Naive thymus-derived CD4-positive, alpha-beta T cell (primary cell): ENCODE data around the gene FBXL16. TPM values are rescaled to one million over a fixed set of nuclear protein-coding genes. Genes with fewer than 3 reads are reported as not detected.

Experiments used
- ATAC-seq: fragments of 150-1000 bp; cut with Tn5 transposase; 2 replicates; pipeline ENCODE4 v1.10.0; 2021; ENCODE audit warnings: mild to moderate bottlenecking, moderate library complexity
- CTCF ChIA-PET: fragments of 350-600 bp; sonication (Branson Sonifier 250); formaldehyde crosslinking; loops from one replicate; lab custom pipeline; 2021; ENCODE audit warnings: antibody characterized with exemption; lab: Charles Lee
- POLR2A ChIA-PET: fragments of 350-600 bp; sonication (Branson Sonifier 250); formaldehyde crosslinking; loops from one replicate; lab custom pipeline; 2021; ENCODE audit warnings: antibody characterized with exemption, inconsistent platforms; lab: Charles Lee
- DNase-seq, 9 donors: peaks; one replicate each; pipeline versions ENCODE4 v3.0.0 to v3.0.0-alpha.2; 2020 to 2022; ENCODE audit warnings: mixed read lengths in 1 of 9
- H3K27ac ChIP-seq: one replicate; pipeline ENCODE4 v1.7.0; 2013; ENCODE audit warnings: mild to moderate bottlenecking, low read depth, low read length, moderate library complexity
- H3K27me3 ChIP-seq, 2 donors: one replicate each; pipeline ENCODE4 v1.7.0; 2013; ENCODE audit warnings: low read length in 2 of 2, mild to moderate bottlenecking in 2 of 2, moderate library complexity in 2 of 2; ENCODE audit not compliant: control insufficient read depth in 2 of 2, insufficient read depth in 2 of 2
- H3K36me3 ChIP-seq, 3 experiments: 1 replicate in 2 of 3; 2 replicates in 1 of 3; pipeline ENCODE4 v1.7.0; 2013; ENCODE audit warnings: low read length in 3 of 3, mild to moderate bottlenecking in 3 of 3, moderate library complexity in 1 of 3; ENCODE audit not compliant: insufficient read depth in 3 of 3, control insufficient read depth in 2 of 3
- H3K4me1 ChIP-seq, 2 donors: one replicate each; pipeline ENCODE4 v1.7.0; 2013; ENCODE audit warnings: low read length in 2 of 2, mild to moderate bottlenecking in 2 of 2, moderate library complexity in 1 of 2; ENCODE audit not compliant: control insufficient read depth in 2 of 2, insufficient read depth in 2 of 2
- H3K4me3 ChIP-seq: 2 replicates; pipeline ENCODE4 v1.7.0; 2013; ENCODE audit warnings: mild to moderate bottlenecking, low read length
- H3K9me3 ChIP-seq, 3 experiments: 1 replicate in 2 of 3; 2 replicates in 1 of 3; pipeline ENCODE4 v1.7.0; 2013; ENCODE audit warnings: low read length in 3 of 3; ENCODE audit not compliant: control insufficient read depth in 2 of 3
- H3K27ac Mint-ChIP-seq, 9 donors: one replicate each; pipeline ENCODE4 v1.8.0; 2020 to 2022; ENCODE audit warnings: mixed read lengths in 9 of 9, mild to moderate bottlenecking in 8 of 9, moderate library complexity in 5 of 9, inconsistent platforms in 2 of 9
- H3K27me3 Mint-ChIP-seq, 5 donors: one replicate each; pipeline ENCODE4 v1.8.0; 2021 to 2022; ENCODE audit warnings: mixed read lengths in 5 of 5, mild to moderate bottlenecking in 1 of 5
- H3K36me3 Mint-ChIP-seq, 5 donors: one replicate each; pipeline ENCODE4 v1.8.0; 2020 to 2022; ENCODE audit warnings: mixed read lengths in 5 of 5, mild to moderate bottlenecking in 3 of 5, inconsistent platforms in 1 of 5
- H3K4me1 Mint-ChIP-seq, 7 donors: one replicate each; pipeline ENCODE4 v1.8.0; 2020 to 2022; ENCODE audit warnings: mixed read lengths in 7 of 7, mild to moderate bottlenecking in 3 of 7, inconsistent platforms in 1 of 7
- H3K4me3 Mint-ChIP-seq, 10 donors: one replicate each; pipeline ENCODE4 v1.8.0; 2020 to 2022; ENCODE audit warnings: mild to moderate bottlenecking in 10 of 10, mixed read lengths in 10 of 10, moderate library complexity in 6 of 10, inconsistent platforms in 2 of 10
- H3K9me3 Mint-ChIP-seq, 11 donors: one replicate each; pipeline ENCODE4 v1.8.0; 2020 to 2022; ENCODE audit warnings: mixed read lengths in 11 of 11, mild to moderate bottlenecking in 4 of 11, inconsistent platforms in 1 of 11, moderate library complexity in 1 of 11
- intact Hi-C, 2 donors: fragments of 100-400 bp; cut with micrococcal nuclease; formaldehyde crosslinking; loops; one replicate each; pipeline ENCODE4 v1.15.1; 2023
- polyA plus RNA-seq, 2 donors: library from polyadenylated mRNA; unstranded; fragments of 300-500 nt; fragmentation: Illumina TruSeq; gene quantifications; one replicate each; pipeline ENCODE4 v1.2.3, GENCODE V29; 2021
- total RNA-seq, 6 experiments: library from RNA in 5 of 6; stranded (reverse) in 5 of 6; gene quantifications; 1 replicate in 5 of 6; 2 replicates in 1 of 6; pipeline ENCODE4 v1.2.3 and lab custom pipeline; 2021 to 2026

The FBXL16 gene
- total and polyA plus RNA-seq, 7 experiments from 2014 or later, result 11.1 to 45.4 (median 18.0) TPM

DNA sequence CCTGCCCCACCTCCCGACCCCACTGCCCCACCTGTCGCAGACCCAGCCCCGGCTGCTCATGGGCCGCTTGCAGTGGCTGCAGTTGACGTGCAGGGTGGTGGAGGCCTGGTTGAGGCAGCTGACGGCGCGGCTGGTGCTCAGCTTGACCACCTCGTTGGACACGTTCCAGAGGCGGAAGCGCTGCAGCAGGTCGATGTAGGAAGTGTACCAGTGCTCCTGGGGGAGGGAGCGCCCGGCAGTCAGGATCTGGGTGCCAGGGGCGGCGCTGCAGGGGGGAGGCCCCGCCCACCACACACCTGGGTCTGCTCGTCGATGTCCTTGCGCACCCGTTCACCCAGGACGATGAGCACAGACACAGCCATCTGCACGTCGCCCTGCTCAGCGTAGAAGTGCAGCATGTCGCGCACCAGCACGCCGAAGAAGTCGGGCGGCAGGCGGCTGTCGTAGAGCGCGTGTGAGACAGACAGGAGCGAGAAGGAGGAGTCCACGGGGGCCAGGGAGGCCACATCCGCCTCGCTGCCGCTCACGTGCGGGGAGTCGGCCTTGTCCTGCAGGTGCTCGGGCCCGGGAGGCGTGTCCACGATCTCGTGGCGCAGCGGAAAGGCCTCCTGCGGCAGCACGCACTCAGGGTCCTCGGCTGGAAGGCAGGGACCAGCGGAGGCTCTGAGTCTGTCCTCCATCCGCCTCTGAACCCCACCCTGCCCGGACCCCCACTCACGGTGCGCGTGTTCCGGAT lies 20.5 kb downstream of the FBXL16 start:
- H3K27ac ChIP-seq, result peak overlapping the region; percentile 52
- Mint-ChIP-seq H3K36me3 (peaks cover 0 to 9% (median 1%) of the 10 kb centered on the region in 5 donors), H3K4me1 (peaks cover 10 to 35% (median 22%) of the 10 kb centered on the region in 7 donors), H3K4me3 (peak overlapping the region in 3 of 10 donors; percentile 18 to 57 (median 41)), H3K27me3 (no peaks in the 10 kb centered on the region), H3K27ac (peak overlapping the region in 2 of 9 donors; percentile 25 to 46), H3K9me3 (no peaks in the 10 kb centered on the region)
- ATAC-seq (no peak), DNase-seq (no peak)
- H3K4me1 ChIP-seq, result peaks cover 9 to 42% of the 10 kb centered on the region in 2 donors
- H3K36me3 ChIP-seq, result peaks cover 0 to 46% (median 12%) of the 10 kb centered on the region in 3 experiments
- intact Hi-C loops, result loop anchor here (1.0 to 5.0 kb wide), 9 partner anchors 10 to 737 kb away; partner anchors contain the start of genes METTL26 (in 2 of the 2), RHOT2 (in 2 of the 2), CIAO3 (in 1 of the 2) and FAM234A (in 1 of the 2)
- ChIA-PET POLR2A (interaction anchor here (0.6 to 2.2 kb wide), 5 partner anchors 8 to 22 kb away, joined by 3 to 15 read pairs (median 4); partner anchors contain the start of gene RHBDL1), CTCF (interaction anchor here (1.2 kb wide), 1 partner anchor 18 kb away, joined by 4 read pairs; no protein-coding TSS in a partner anchor)
- H3K9me3 ChIP-seq, result no peaks in the 10 kb centered on the region
- H3K4me3 ChIP-seq, result no peak overlapping the region
- H3K27me3 ChIP-seq, result no peaks in the 10 kb centered on the region

DNA sequence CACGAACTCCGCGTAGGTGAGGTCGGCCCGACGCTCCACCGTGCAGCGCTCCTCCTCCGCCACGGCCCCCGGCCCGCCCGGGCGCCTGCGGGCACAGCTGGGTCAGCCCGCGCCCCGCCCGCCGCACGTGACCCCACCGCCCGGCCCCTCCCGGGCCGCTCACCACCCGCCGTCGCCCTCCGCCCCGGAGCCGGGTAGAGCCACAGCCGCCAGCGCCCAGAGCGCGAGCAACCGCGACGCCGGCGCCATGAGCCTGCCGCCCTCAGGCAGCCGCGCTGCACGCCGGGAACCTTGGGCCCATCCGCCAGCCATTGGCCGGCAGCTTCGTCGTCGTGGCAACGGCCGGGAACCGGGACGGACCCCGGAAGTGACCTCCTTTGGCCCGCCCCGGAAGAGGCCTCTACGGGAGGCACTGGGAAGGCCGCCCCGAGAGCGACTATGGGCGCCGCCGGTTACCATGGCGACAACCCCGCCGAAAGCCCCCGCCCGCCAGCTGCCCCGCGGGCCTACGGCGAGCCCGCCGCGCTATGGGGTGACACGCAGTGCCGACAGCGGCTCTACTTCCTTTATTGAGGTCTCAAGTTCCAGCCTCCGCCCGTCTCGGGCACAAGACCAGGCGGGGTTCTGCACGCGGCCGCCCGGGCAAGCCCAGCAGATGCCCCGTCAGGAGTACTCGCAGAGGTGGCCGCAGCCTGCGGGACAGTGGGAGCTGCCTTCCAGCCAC lies 21.4 kb downstream of the FBXL16 start, which contains the start of gene JMJD8:
Gene JMJD8, minus strand, starts transcription at position 264 of the 724 bp plus-strand sequence. Its CDS starts 15 bp downstream, at position 249.
- Histone ChIP-seq H3K27me3 (no peaks in the 10 kb centered on the region), H3K9me3 (no peaks in the 10 kb centered on the region), H3K4me1 (peaks cover 9 to 36% of the 10 kb centered on the region in 2 donors), H3K36me3 (peaks cover 0 to 49% (median 12%) of the 10 kb centered on the region in 3 experiments), H3K4me3 (peak within 1 kb of the TSS; percentile 52), H3K27ac (peak within 1 kb of the TSS; percentile 78)
- peak; percentile 88 to 97 (median 91) for DNase-seq
- peak; percentile 75 for ATAC-seq
- Mint-ChIP-seq H3K27me3 (no peaks in the 10 kb centered on the region), H3K36me3 (peaks cover 0 to 9% (median 0%) of the 10 kb centered on the region in 5 donors), H3K4me1 (peaks cover 10 to 31% (median 22%) of the 10 kb centered on the region in 7 donors), H3K4me3 (peak within 1 kb of the TSS; percentile 58 to 87 (median 76)), H3K27ac (peak within 1 kb of the TSS in 6 of 9 donors; percentile 38 to 82 (median 58)), H3K9me3 (no peaks in the 10 kb centered on the region)
- CTCF ChIA-PET, result interaction anchor here (1.2 kb wide), 1 partner anchor 17 kb away, joined by 4 read pairs; no protein-coding TSS in a partner anchor
- intact Hi-C loops, result loop anchor here (1.0 to 5.0 kb wide), 9 partner anchors 11 to 738 kb away; partner anchors contain the start of genes METTL26 (in 2 of the 2), RHOT2 (in 2 of the 2), CIAO3 (in 1 of the 2) and FAM234A (in 1 of the 2)
- POLR2A ChIA-PET, result interaction anchor here (0.8 to 1.4 kb wide), 7 partner anchors 9 to 94 kb away, joined by 3 to 15 read pairs (median 3); partner anchors contain the start of genes RAB40C, RHBDL1 and WDR90

DNA sequence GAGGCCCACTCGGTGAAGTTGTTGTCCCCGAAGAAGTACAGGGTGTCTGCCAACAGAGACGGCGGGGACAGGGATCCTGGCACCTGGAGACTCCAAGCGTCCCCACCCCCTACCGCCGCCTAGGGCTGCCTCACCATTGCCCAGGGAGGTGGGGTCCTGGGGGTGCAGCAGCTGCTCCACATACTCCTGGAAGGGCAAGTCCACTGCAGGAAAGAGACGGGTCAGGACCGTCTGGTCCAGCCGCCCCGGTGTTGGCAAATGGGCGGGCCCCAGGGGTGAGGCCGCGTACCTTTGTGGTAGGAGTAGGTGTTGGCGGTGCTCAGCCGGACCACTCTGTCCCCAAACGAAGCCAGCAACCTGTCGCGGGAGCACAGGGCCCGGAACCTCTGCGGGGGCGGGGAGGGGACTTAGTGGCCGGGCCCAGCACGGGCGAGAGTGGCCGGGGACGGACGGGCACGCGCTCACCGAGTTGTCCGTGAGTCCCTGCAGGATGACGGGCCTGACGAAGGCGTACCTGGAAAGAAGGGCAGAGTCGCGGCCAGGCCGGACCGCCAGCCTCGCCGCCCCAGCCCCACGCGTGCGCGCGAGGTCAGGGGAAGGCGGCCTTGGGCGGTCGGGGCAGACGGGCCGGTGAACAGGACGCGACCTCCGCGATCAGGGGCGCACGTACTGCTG lies 22.1 kb downstream of the FBXL16 start:
- H3K4me3 ChIP-seq, result peak overlapping the region; percentile 52

DNA sequence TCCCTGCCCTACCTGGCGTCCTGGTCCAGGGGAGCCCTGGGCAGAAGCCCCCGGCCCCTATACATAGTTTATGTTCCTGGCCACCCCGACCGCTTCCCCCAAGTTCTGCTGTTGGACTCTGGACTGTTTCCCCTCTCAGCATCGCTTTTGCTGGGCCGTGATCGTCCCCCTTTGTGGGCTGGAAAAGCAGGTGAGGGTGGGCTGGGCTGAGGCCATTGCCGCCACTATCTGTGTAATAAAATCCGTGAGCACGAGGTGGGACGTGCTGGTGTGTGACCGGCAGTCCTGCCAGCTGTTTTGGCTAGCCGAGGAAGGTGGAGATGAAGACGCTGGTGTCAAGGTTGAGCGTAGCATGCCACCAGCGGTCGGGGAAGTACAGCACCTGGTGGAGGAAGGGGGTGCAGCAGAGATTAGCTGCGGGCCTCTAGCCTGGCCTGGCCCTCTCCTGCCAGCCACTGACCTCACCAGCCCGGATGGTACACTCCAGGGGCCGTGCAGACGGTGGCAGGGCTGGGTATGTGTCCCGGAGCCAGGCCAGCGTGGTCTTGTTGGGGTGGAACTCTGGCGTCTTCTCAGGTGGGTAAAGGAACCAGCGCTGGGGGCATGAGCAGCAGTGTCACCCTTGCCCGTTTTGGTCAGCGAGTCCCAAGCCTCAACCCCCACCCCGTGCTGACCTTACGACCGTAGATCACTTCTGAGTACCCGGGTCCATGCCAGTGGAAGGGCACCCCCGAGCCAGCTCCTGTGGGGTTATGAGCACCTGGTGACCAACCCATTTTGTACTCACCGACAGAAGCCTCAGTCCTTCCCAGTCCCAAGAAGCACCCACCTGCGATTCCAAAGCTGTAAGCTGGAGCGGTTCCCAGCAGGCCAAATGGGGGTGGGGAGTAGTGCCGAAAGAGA lies 22.9 kb downstream of the FBXL16 start:
- Mint-ChIP-seq H3K36me3 (peaks cover 0 to 9% (median 0%) of the 10 kb centered on the region in 5 donors), H3K4me1 (peaks cover 10 to 29% (median 18%) of the 10 kb centered on the region in 7 donors), H3K4me3 (peak overlapping the region; percentile 68 to 87 (median 76)), H3K27me3 (no peaks in the 10 kb centered on the region), H3K9me3 (no peaks in the 10 kb centered on the region), H3K27ac (peak overlapping the region in 7 of 9 donors; percentile 38 to 76 (median 58))
- no peak for ATAC-seq
- no peak for DNase-seq
- H3K27me3 ChIP-seq, result no peaks in the 10 kb centered on the region
- peaks cover 0 to 45% (median 12%) of the 10 kb centered on the region in 3 experiments for H3K36me3 ChIP-seq
- intact Hi-C loops, result loop anchor here in 1 of 2 donors (5.0 kb wide), 2 partner anchors 450 to 740 kb away; partner anchors contain the start of genes FAM234A and UQCC4
- ChIA-PET POLR2A (interaction anchor here (0.6 to 3.8 kb wide), 4 partner anchors 7 to 710 kb away, joined by 7 to 34 read pairs (median 16); partner anchors contain the start of genes RHOT2 and WDR24), CTCF (no interaction called here)
- no peak overlapping the region for H3K4me3 ChIP-seq
- peaks cover 9 to 27% of the 10 kb centered on the region in 2 donors for H3K4me1 ChIP-seq
- no peaks in the 10 kb centered on the region for H3K9me3 ChIP-seq
- H3K27ac ChIP-seq, result peak overlapping the region; percentile 78

More for the DNA sequence above, 22.1 kb downstream of the FBXL16 start:
- H3K4me1 ChIP-seq, result peaks cover 9 to 29% of the 10 kb centered on the region in 2 donors
- H3K36me3 ChIP-seq, result peaks cover 0 to 49% (median 12%) of the 10 kb centered on the region in 3 experiments
- H3K4me3 Mint-ChIP-seq, result peak overlapping the region; percentile 58 to 87 (median 73)
- no peaks in the 10 kb centered on the region for H3K9me3 Mint-ChIP-seq
- H3K27ac Mint-ChIP-seq, result peak overlapping the region in 5 of 9 donors; percentile 38 to 75 (median 51)
- POLR2A ChIA-PET, result interaction anchor here (0.6 to 3.8 kb wide), 9 partner anchors 8 to 709 kb away, joined by 3 to 24 read pairs (median 4); partner anchors contain the start of genes RAB40C, RHBDL1, RHOT2 and WDR90
- no peaks in the 10 kb centered on the region for H3K27me3 ChIP-seq
- H3K9me3 ChIP-seq, result no peaks in the 10 kb centered on the region
- no peaks in the 10 kb centered on the region for H3K27me3 Mint-ChIP-seq
- peak overlapping the region; percentile 78 for H3K27ac ChIP-seq
- H3K4me1 Mint-ChIP-seq, result peaks cover 10 to 29% (median 18%) of the 10 kb centered on the region in 7 donors
- ATAC-seq (no peak), DNase-seq (no peak)
- intact Hi-C loops, result loop anchor here (1.0 to 5.0 kb wide), 9 partner anchors 12 to 739 kb away; partner anchors contain the start of genes METTL26 (in 2 of the 2), RHOT2 (in 2 of the 2), CIAO3 (in 1 of the 2) and FAM234A (in 1 of the 2)
- CTCF ChIA-PET, result interaction anchor here (1.2 kb wide), 1 partner anchor 16 kb away, joined by 4 read pairs; no protein-coding TSS in a partner anchor
- peaks cover 0 to 9% (median 0%) of the 10 kb centered on the region in 5 donors for H3K36me3 Mint-ChIP-seq
